Measurements from ENCODE around the gene TRPC4AP.

The TRPC4AP gene

GRCh38 chr20:35021831-35022230, 70.8 kb downstream of the TRPC4AP start:
- H3K9ac ChIP-seq (ENCODE audit: low read depth, low read length) = no peak overlapping the region
- H3K4me3 ChIP-seq (ENCODE audit: low read length) = no peak overlapping the region
- no peaks in the 10 kb centered on the region for H3K9me3 ChIP-seq (replicated peaks; ENCODE audit: low read length)
- no peaks in the 10 kb centered on the region for H3K27me3 ChIP-seq (ENCODE audit: control insufficient read depth, insufficient read depth, low read length)
- peaks cover 28% of the 10 kb centered on the region for H3K4me1 ChIP-seq (ENCODE audit: control insufficient read depth, insufficient read depth, low read length)
- H3K36me3 ChIP-seq (ENCODE audit: insufficient read depth, low read length) = peaks cover 57% of the 10 kb centered on the region
- no peak overlapping the region for H3K4me2 ChIP-seq (ENCODE audit: low read length)

- Histone ChIP-seq H3K27me3 (ENCODE audit: control insufficient read depth, insufficient read depth, low read length) (no peaks in the 10 kb centered on the region), H3K9me3 (replicated peaks; ENCODE audit: low read length) (no peaks in the 10 kb centered on the region), H3K4me2 (ENCODE audit: low read length) (no peak overlapping the region), H3K4me3 (ENCODE audit: low read length) (no peak overlapping the region), H3K9ac (ENCODE audit: low read depth, low read length) (no peak overlapping the region), H3K4me1 (ENCODE audit: control insufficient read depth, insufficient read depth, low read length) (peaks cover 28% of the 10 kb centered on the region), H3K36me3 (ENCODE audit: insufficient read depth, low read length) (peaks cover 58% of the 10 kb centered on the region)
Measured at GRCh38 chr20:35021063-35021462, 71.5 kb downstream of the TRPC4AP start.

- no peak overlapping the region for H3K9ac ChIP-seq (ENCODE audit: low read depth, low read length)
- H3K4me1 ChIP-seq (ENCODE audit: control insufficient read depth, insufficient read depth, low read length) = peaks cover 28% of the 10 kb centered on the region
- no peaks in the 10 kb centered on the region for H3K27me3 ChIP-seq (ENCODE audit: control insufficient read depth, insufficient read depth, low read length)
- no peak overlapping the region for H3K4me2 ChIP-seq (ENCODE audit: low read length)
- H3K9me3 ChIP-seq (replicated peaks; ENCODE audit: low read length) = no peaks in the 10 kb centered on the region
- H3K4me3 ChIP-seq (ENCODE audit: low read length) = no peak overlapping the region
- H3K36me3 ChIP-seq (ENCODE audit: insufficient read depth, low read length) = peaks cover 60% of the 10 kb centered on the region
Measured at GRCh38 chr20:35020108-35020928, 72.3 kb downstream of the TRPC4AP start.

- Histone ChIP-seq H3K4me3 (ENCODE audit: low read length) (no peak overlapping the region), H3K9ac (ENCODE audit: low read depth, low read length) (no peak overlapping the region), H3K27me3 (ENCODE audit: control insufficient read depth, insufficient read depth, low read length) (no peaks in the 10 kb centered on the region), H3K4me2 (ENCODE audit: low read length) (no peak overlapping the region), H3K36me3 (ENCODE audit: insufficient read depth, low read length) (peaks cover 53% of the 10 kb centered on the region), H3K4me1 (ENCODE audit: control insufficient read depth, insufficient read depth, low read length) (peaks cover 28% of the 10 kb centered on the region), H3K9me3 (replicated peaks; ENCODE audit: low read length) (no peaks in the 10 kb centered on the region)
Measured at GRCh38 chr20:35018590-35019371, 73.8 kb downstream of the TRPC4AP start.

- H3K4me1 ChIP-seq (ENCODE audit: control insufficient read depth, insufficient read depth, low read length) = peaks cover 30% of the 10 kb centered on the region
- H3K4me3 ChIP-seq (ENCODE audit: low read length) = no peak overlapping the region
- H3K36me3 ChIP-seq (ENCODE audit: insufficient read depth, low read length) = peaks cover 58% of the 10 kb centered on the region
- H3K9me3 ChIP-seq (replicated peaks; ENCODE audit: low read length) = no peaks in the 10 kb centered on the region
- H3K27me3 ChIP-seq (ENCODE audit: control insufficient read depth, insufficient read depth, low read length) = no peaks in the 10 kb centered on the region
- no peak overlapping the region for H3K4me2 ChIP-seq (ENCODE audit: low read length)
- no peak overlapping the region for H3K9ac ChIP-seq (ENCODE audit: low read depth, low read length)
Measured at GRCh38 chr20:35017099-35017835, 75.3 kb downstream of the TRPC4AP start.

- no peak overlapping the region for H3K4me2 ChIP-seq (ENCODE audit: low read length)
- no peaks in the 10 kb centered on the region for H3K27me3 ChIP-seq (ENCODE audit: control insufficient read depth, insufficient read depth, low read length)
- peaks cover 22% of the 10 kb centered on the region for H3K4me1 ChIP-seq (ENCODE audit: control insufficient read depth, insufficient read depth, low read length)
- H3K36me3 ChIP-seq (ENCODE audit: insufficient read depth, low read length) = peaks cover 61% of the 10 kb centered on the region
- H3K4me3 ChIP-seq (ENCODE audit: low read length) = no peak overlapping the region
- H3K9me3 ChIP-seq (replicated peaks; ENCODE audit: low read length) = no peaks in the 10 kb centered on the region
- no peak overlapping the region for H3K9ac ChIP-seq (ENCODE audit: low read depth, low read length)
Measured at GRCh38 chr20:35015863-35016193, 76.8 kb downstream of the TRPC4AP start.

GRCh38 chr20:35014537-35014936, 78.1 kb downstream of the TRPC4AP start:
- Histone ChIP-seq H3K9me3 (replicated peaks; ENCODE audit: low read length) (no peaks in the 10 kb centered on the region), H3K9ac (ENCODE audit: low read depth, low read length) (no peak overlapping the region), H3K36me3 (ENCODE audit: insufficient read depth, low read length) (peaks cover 59% of the 10 kb centered on the region), H3K27me3 (ENCODE audit: control insufficient read depth, insufficient read depth, low read length) (no peaks in the 10 kb centered on the region), H3K4me3 (ENCODE audit: low read length) (no peak overlapping the region), H3K4me2 (ENCODE audit: low read length) (no peak overlapping the region), H3K4me1 (ENCODE audit: control insufficient read depth, insufficient read depth, low read length) (peaks cover 18% of the 10 kb centered on the region)

GRCh38 chr20:35013421-35014411, 78.9 kb downstream of the TRPC4AP start:
- no peaks in the 10 kb centered on the region for H3K9me3 ChIP-seq (replicated peaks; ENCODE audit: low read length)
- no peak overlapping the region for H3K4me2 ChIP-seq (ENCODE audit: low read length)
- H3K4me3 ChIP-seq (ENCODE audit: low read length) = no peak overlapping the region
- peaks cover 17% of the 10 kb centered on the region for H3K4me1 ChIP-seq (ENCODE audit: control insufficient read depth, insufficient read depth, low read length)
- no peaks in the 10 kb centered on the region for H3K27me3 ChIP-seq (ENCODE audit: control insufficient read depth, insufficient read depth, low read length)
- H3K9ac ChIP-seq (ENCODE audit: low read depth, low read length) = no peak overlapping the region
- peaks cover 59% of the 10 kb centered on the region for H3K36me3 ChIP-seq (ENCODE audit: insufficient read depth, low read length)

GRCh38 chr20:35012227-35013069, 80.2 kb downstream of the TRPC4AP start:
- Histone ChIP-seq H3K36me3 (ENCODE audit: insufficient read depth, low read length) (peaks cover 69% of the 10 kb centered on the region), H3K4me2 (ENCODE audit: low read length) (no peak overlapping the region), H3K9me3 (replicated peaks; ENCODE audit: low read length) (no peaks in the 10 kb centered on the region), H3K27me3 (ENCODE audit: control insufficient read depth, insufficient read depth, low read length) (no peaks in the 10 kb centered on the region), H3K4me1 (ENCODE audit: control insufficient read depth, insufficient read depth, low read length) (peaks cover 4% of the 10 kb centered on the region), H3K9ac (ENCODE audit: low read depth, low read length) (no peak overlapping the region), H3K4me3 (ENCODE audit: low read length) (no peak overlapping the region)

GRCh38 chr20:35011589-35012226, 80.9 kb downstream of the TRPC4AP start:
- no peak overlapping the region for H3K4me3 ChIP-seq (ENCODE audit: low read length)
- H3K36me3 ChIP-seq (ENCODE audit: insufficient read depth, low read length) = peaks cover 77% of the 10 kb centered on the region
- no peaks in the 10 kb centered on the region for H3K9me3 ChIP-seq (replicated peaks; ENCODE audit: low read length)
- H3K4me2 ChIP-seq (ENCODE audit: low read length) = no peak overlapping the region
- H3K27me3 ChIP-seq (ENCODE audit: control insufficient read depth, insufficient read depth, low read length) = no peaks in the 10 kb centered on the region
- peaks cover 4% of the 10 kb centered on the region for H3K4me1 ChIP-seq (ENCODE audit: control insufficient read depth, insufficient read depth, low read length)
- H3K9ac ChIP-seq (ENCODE audit: low read depth, low read length) = no peak overlapping the region
